ENCODE data around the gene MITF.

Gene MITF

DNA sequence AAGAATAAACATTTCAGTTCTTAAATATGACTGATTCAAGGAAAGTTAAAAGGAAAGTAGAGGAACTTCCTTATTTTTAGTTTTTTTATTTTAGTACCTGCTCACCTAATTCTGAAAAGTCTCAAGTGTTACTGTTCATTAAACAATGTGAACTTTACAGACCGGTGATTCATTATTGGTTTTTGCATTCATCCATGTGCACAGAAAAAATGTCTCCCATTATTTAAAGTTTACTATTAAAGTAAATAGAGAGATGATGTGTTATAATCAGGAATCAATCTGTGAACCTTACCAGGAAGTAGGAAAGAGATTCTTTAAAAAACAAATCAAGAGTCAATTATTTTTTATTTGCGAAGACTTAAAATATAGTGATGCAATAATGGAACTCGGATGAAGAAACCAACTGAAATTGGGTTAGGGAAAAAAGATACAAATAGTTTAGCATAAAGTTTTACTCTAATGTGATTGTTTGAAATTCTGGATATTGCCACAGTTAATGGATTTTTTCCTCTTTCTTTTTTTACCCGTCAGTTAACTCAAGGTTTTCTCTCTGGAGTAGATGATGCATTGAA lies 140.9 kb downstream of the MITF start:
- Histone ChIP-seq H3K27me3 (ENCODE audit: control insufficient read depth, insufficient read depth, low read length) (no peaks in the 10 kb centered on the region), H3K36me3 (ENCODE audit: control insufficient read depth, insufficient read depth, low read length) (peaks cover 2% of the 10 kb centered on the region), H3K9ac (ENCODE audit: low read length) (no peak overlapping the region), H3K4me1 (ENCODE audit: control insufficient read depth, insufficient read depth, low read length) (no peaks in the 10 kb centered on the region), H3K27ac (ENCODE audit: low read depth, low read length) (no peak overlapping the region), H3K4me3 (ENCODE audit: low read length) (no peak overlapping the region)

GRCh38 chr3:69881051-69881450 lies 141.8 kb downstream of the MITF start:
- Histone ChIP-seq H3K4me3 (ENCODE audit: low read length) (no peak overlapping the region), H3K9ac (ENCODE audit: low read length) (no peak overlapping the region), H3K27me3 (ENCODE audit: control insufficient read depth, insufficient read depth, low read length) (no peaks in the 10 kb centered on the region), H3K36me3 (ENCODE audit: control insufficient read depth, insufficient read depth, low read length) (peaks cover 2% of the 10 kb centered on the region), H3K4me1 (ENCODE audit: control insufficient read depth, insufficient read depth, low read length) (no peaks in the 10 kb centered on the region), H3K27ac (ENCODE audit: low read depth, low read length) (no peak overlapping the region)

DNA sequence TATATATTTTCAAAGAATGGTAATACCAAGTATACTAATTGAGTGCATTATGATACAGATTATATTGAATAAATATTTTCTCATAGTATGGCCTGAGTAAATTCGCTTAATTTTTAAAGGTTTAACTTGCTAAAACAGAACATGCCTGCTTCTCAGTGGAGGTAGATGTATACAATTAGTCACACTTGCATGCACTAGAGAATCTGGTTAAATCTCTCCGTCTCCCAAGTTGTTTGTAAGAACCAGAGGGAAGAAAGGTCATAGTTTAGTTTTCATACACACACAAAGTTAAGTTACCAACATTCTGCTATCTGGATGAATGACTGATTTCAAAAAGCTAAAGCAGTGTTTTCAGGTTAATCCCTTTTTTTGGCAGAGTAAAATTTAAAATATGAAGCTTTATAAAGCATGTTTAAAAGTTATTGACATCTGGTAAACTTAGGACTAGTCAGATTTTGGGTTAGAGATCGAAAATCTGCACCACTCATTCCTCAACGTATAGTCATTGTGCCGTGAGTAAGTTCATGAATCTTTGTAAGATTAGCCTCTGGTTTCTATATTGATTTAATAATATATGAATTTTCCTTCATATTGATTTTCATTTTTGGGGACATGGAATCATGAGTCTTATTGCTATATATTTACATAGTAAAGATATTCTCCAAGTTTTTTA lies 142.6 kb downstream of the MITF start:
- H3K27me3 ChIP-seq (ENCODE audit: control insufficient read depth, insufficient read depth, low read length), result no peaks in the 10 kb centered on the region
- H3K36me3 ChIP-seq (ENCODE audit: control insufficient read depth, insufficient read depth, low read length), result peaks cover 2% of the 10 kb centered on the region
- H3K27ac ChIP-seq (ENCODE audit: low read depth, low read length), result no peak overlapping the region
- no peak overlapping the region for H3K4me3 ChIP-seq (ENCODE audit: low read length)
- H3K4me1 ChIP-seq (ENCODE audit: control insufficient read depth, insufficient read depth, low read length), result no peaks in the 10 kb centered on the region
- no peak overlapping the region for H3K9ac ChIP-seq (ENCODE audit: low read length)

DNA sequence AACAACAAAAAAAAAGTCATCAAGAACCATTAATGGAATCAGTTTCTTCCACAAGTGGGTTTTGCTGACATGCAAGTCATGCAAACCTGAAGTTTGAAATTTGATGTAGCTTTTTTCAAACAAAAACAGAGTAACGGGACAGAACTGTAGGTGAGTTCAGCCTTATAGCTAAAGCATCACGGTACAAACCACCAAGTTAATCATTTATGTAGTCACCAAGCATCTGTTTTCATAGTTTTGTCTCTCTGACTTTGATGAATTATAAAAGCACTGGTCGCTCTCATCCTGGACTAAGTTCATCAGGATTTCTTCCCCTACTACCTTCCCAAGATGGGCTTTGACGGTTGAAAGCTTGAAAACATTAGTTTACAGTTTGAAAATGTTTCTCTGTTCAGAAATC lies 143.3 kb downstream of the MITF start:
- Histone ChIP-seq H3K27me3 (ENCODE audit: control insufficient read depth, insufficient read depth, low read length) (no peaks in the 10 kb centered on the region), H3K27ac (ENCODE audit: low read depth, low read length) (no peak overlapping the region), H3K4me1 (ENCODE audit: control insufficient read depth, insufficient read depth, low read length) (no peaks in the 10 kb centered on the region), H3K36me3 (ENCODE audit: control insufficient read depth, insufficient read depth, low read length) (peaks cover 2% of the 10 kb centered on the region), H3K4me3 (ENCODE audit: low read length) (no peak overlapping the region), H3K9ac (ENCODE audit: low read length) (no peak overlapping the region)

GRCh38 chr3:69888040-69888942 lies 149.0 kb downstream of the MITF start:
- H3K36me3 ChIP-seq (ENCODE audit: control insufficient read depth, insufficient read depth, low read length), result peaks cover 2% of the 10 kb centered on the region
- H3K27me3 ChIP-seq (ENCODE audit: control insufficient read depth, insufficient read depth, low read length), result no peaks in the 10 kb centered on the region
- no peak overlapping the region for H3K9ac ChIP-seq (ENCODE audit: low read length)
- peaks cover 4% of the 10 kb centered on the region for H3K4me1 ChIP-seq (ENCODE audit: control insufficient read depth, insufficient read depth, low read length)
- no peak overlapping the region for H3K4me3 ChIP-seq (ENCODE audit: low read length)
- no peak overlapping the region for H3K27ac ChIP-seq (ENCODE audit: low read depth, low read length)

DNA sequence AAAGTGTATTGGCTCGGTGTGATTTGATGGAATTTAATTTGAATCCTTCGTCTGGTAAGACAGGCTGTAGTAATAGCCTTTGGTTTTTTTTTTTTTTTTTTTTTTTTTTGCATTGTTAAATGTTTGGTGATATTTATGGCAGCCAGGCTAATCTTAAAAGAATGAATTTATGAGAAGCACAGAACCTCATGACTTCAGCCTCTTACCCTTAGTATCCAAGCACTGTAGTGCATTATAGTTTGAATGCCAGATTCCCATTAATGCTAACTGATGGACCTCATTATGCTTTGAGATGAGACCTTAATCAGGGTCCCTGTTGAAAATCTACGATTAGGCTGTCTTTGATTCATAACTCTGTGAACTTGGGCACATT lies 149.7 kb downstream of the MITF start:
- H3K27ac ChIP-seq (ENCODE audit: low read depth, low read length), result no peak overlapping the region
- no peak overlapping the region for H3K4me3 ChIP-seq (ENCODE audit: low read length)

GRCh38 chr3:69890084-69890483 lies 150.8 kb downstream of the MITF start:
- Histone ChIP-seq H3K27ac (ENCODE audit: low read depth, low read length) (no peak overlapping the region), H3K4me1 (ENCODE audit: control insufficient read depth, insufficient read depth, low read length) (peaks cover 4% of the 10 kb centered on the region), H3K9ac (ENCODE audit: low read length) (no peak overlapping the region)

More for the DNA sequence above, 149.7 kb downstream of the MITF start:
- H3K4me1 ChIP-seq (ENCODE audit: control insufficient read depth, insufficient read depth, low read length), result peaks cover 4% of the 10 kb centered on the region
- H3K36me3 ChIP-seq (ENCODE audit: control insufficient read depth, insufficient read depth, low read length), result peaks cover 2% of the 10 kb centered on the region
- H3K9ac ChIP-seq (ENCODE audit: low read length), result no peak overlapping the region
- H3K27me3 ChIP-seq (ENCODE audit: control insufficient read depth, insufficient read depth, low read length), result no peaks in the 10 kb centered on the region

GRCh38 chr3:69890691-69891090 lies 151.4 kb downstream of the MITF start:
- Histone ChIP-seq H3K27ac (ENCODE audit: low read depth, low read length) (no peak overlapping the region), H3K4me3 (ENCODE audit: low read length) (no peak overlapping the region), H3K36me3 (ENCODE audit: control insufficient read depth, insufficient read depth, low read length) (no peaks in the 10 kb centered on the region), H3K9ac (ENCODE audit: low read length) (no peak overlapping the region), H3K4me1 (ENCODE audit: control insufficient read depth, insufficient read depth, low read length) (peaks cover 4% of the 10 kb centered on the region), H3K27me3 (ENCODE audit: control insufficient read depth, insufficient read depth, low read length) (no peaks in the 10 kb centered on the region)

More at GRCh38 chr3:69890084-69890483, 150.8 kb downstream of the MITF start:
- Histone ChIP-seq H3K4me3 (ENCODE audit: low read length) (no peak overlapping the region), H3K27me3 (ENCODE audit: control insufficient read depth, insufficient read depth, low read length) (no peaks in the 10 kb centered on the region), H3K36me3 (ENCODE audit: control insufficient read depth, insufficient read depth, low read length) (no peaks in the 10 kb centered on the region)

- H3K9ac ChIP-seq (ENCODE audit: low read length), result no peak overlapping the region
- peaks cover 4% of the 10 kb centered on the region for H3K4me1 ChIP-seq (ENCODE audit: control insufficient read depth, insufficient read depth, low read length)
- H3K4me3 ChIP-seq (ENCODE audit: low read length), result no peak overlapping the region
- H3K27ac ChIP-seq (ENCODE audit: low read depth, low read length), result no peak overlapping the region
- H3K27me3 ChIP-seq (ENCODE audit: control insufficient read depth, insufficient read depth, low read length), result no peaks in the 10 kb centered on the region
- no peaks in the 10 kb centered on the region for H3K36me3 ChIP-seq (ENCODE audit: control insufficient read depth, insufficient read depth, low read length)
Measured at GRCh38 chr3:69892706-69893105, 153.4 kb downstream of the MITF start.

GRCh38 chr3:69893274-69893673 lies 154.0 kb downstream of the MITF start:
- no peaks in the 10 kb centered on the region for H3K36me3 ChIP-seq (ENCODE audit: control insufficient read depth, insufficient read depth, low read length)
- H3K27ac ChIP-seq (ENCODE audit: low read depth, low read length), result no peak overlapping the region
- H3K27me3 ChIP-seq (ENCODE audit: control insufficient read depth, insufficient read depth, low read length), result no peaks in the 10 kb centered on the region
- peaks cover 4% of the 10 kb centered on the region for H3K4me1 ChIP-seq (ENCODE audit: control insufficient read depth, insufficient read depth, low read length)
- no peak overlapping the region for H3K4me3 ChIP-seq (ENCODE audit: low read length)
- no peak overlapping the region for H3K9ac ChIP-seq (ENCODE audit: low read length)

- Histone ChIP-seq H3K36me3 (ENCODE audit: control insufficient read depth, insufficient read depth, low read length) (no peaks in the 10 kb centered on the region), H3K27me3 (ENCODE audit: control insufficient read depth, insufficient read depth, low read length) (no peaks in the 10 kb centered on the region), H3K4me3 (ENCODE audit: low read length) (no peak overlapping the region), H3K9ac (ENCODE audit: low read length) (no peak overlapping the region), H3K27ac (ENCODE audit: low read depth, low read length) (no peak overlapping the region), H3K4me1 (ENCODE audit: control insufficient read depth, insufficient read depth, low read length) (no peaks in the 10 kb centered on the region)
Measured at GRCh38 chr3:69896095-69896494, 156.8 kb downstream of the MITF start.

GRCh38 chr3:69900331-69900730 lies 161.1 kb downstream of the MITF start:
- Histone ChIP-seq H3K36me3 (ENCODE audit: control insufficient read depth, insufficient read depth, low read length) (no peaks in the 10 kb centered on the region), H3K27ac (ENCODE audit: low read depth, low read length) (no peak overlapping the region), H3K4me1 (ENCODE audit: control insufficient read depth, insufficient read depth, low read length) (no peaks in the 10 kb centered on the region), H3K9ac (ENCODE audit: low read length) (no peak overlapping the region), H3K4me3 (ENCODE audit: low read length) (no peak overlapping the region), H3K27me3 (ENCODE audit: control insufficient read depth, insufficient read depth, low read length) (no peaks in the 10 kb centered on the region)

Measured in rectal smooth muscle tissue (tissue), 1 donor.